Panc1 (cell line): ENCODE results near the gene SLC6A7. TPM values are rescaled to one million over a fixed set of nuclear protein-coding genes. Genes with fewer than 3 reads are reported as not detected.

Experiments
- ATAC-seq: fragments of 200-7000 bp; cut with Tn5 transposase; 2 replicates; pipeline ENCODE4 v1.9.1; 2020; ENCODE audit warnings: mild to moderate bottlenecking, moderate library complexity
- BruUV-seq: library from RNA; stranded (reverse); fragments of 400-500 nt; replicated peaks from 2 replicates; lab custom pipeline; 2021; lab: Mats Ljungman, UMichigan
- CTCF ChIA-PET: fragments of 300-600 bp; sonication (Branson Sonifier 250); formaldehyde crosslinking; loops from one replicate; lab custom pipeline; 2022; ENCODE audit warnings: antibody characterized with exemption; lab: Charles Lee
- POLR2A ChIA-PET: fragments of 300-600 bp; sonication (Branson Sonifier 250); formaldehyde crosslinking; loops from one replicate; lab custom pipeline; 2022; ENCODE audit warnings: antibody characterized with exemption; lab: Charles Lee
- DNase-seq: peaks from one replicate; pipeline ENCODE4 v3.0.0-alpha.2; 2010; ENCODE audit warnings: low read depth, low spot score
- H3K27ac ChIP-seq: 2 replicates; pipeline ENCODE4 v1.5.1; 2011; ENCODE audit warnings: mild to moderate bottlenecking, low read length, inconsistent platforms
- H3K27me3 ChIP-seq: fragments of 200-500 bp; sonication (Bioruptor generic); 2 replicates; pipeline ENCODE4 v1.6.0; 2014; ENCODE audit warnings: low read length, inconsistent platforms; ENCODE audit not compliant: control insufficient read depth, insufficient read depth
- H3K36me3 ChIP-seq: fragments of 200-500 bp; sonication (Bioruptor generic); 2 replicates; pipeline ENCODE4 v1.5.1; 2014; ENCODE audit warnings: inconsistent platforms, mild to moderate bottlenecking, low read length, moderate library complexity; ENCODE audit not compliant: control insufficient read depth, insufficient read depth
- H3K4me1 ChIP-seq: 2 replicates; pipeline ENCODE4 v1.5.1; 2011; ENCODE audit warnings: inconsistent platforms, mild to moderate bottlenecking, low read length, moderate library complexity; ENCODE audit not compliant: control insufficient read depth, insufficient read depth
- H3K4me3 ChIP-seq, 2 experiments: 2 replicates each; pipeline ENCODE4 v1.5.1; 2011 to 2012; ENCODE audit warnings: low read depth in 2 of 2, low read length in 2 of 2, mild to moderate bottlenecking in 2 of 2, inconsistent platforms in 1 of 2, moderate library complexity in 1 of 2
- H3K9me3 ChIP-seq: fragments of 200-500 bp; sonication (Bioruptor generic); 2 replicates; pipeline ENCODE4 v1.5.1; 2014; ENCODE audit warnings: low read depth, mild to moderate bottlenecking, inconsistent platforms, low read length, moderate library complexity; ENCODE audit not compliant: control insufficient read depth, insufficient read depth
- CTCF ChIP-seq: fragments of 450-650 bp; IDR thresholded peaks from 2 replicates; pipeline ENCODE4 v1.5.1; 2017; ENCODE audit warnings: mild to moderate bottlenecking
- POLR2AphosphoS5 ChIP-seq: IDR thresholded peaks from 2 replicates; pipeline ENCODE4 v1.6.1; 2012; ENCODE audit warnings: mild to moderate bottlenecking, low read depth, low read length, moderate library complexity
- REST ChIP-seq, 2 experiments: IDR thresholded peaks; 2 replicates each; pipeline ENCODE4 v1.6.1; 2011 to 2012; ENCODE audit warnings: low read depth in 2 of 2, control low read depth in 1 of 2, low read length in 1 of 2, mild to moderate bottlenecking in 1 of 2, moderate library complexity in 1 of 2; ENCODE audit not compliant: insufficient read depth in 1 of 2
- SIN3A ChIP-seq: IDR thresholded peaks from 2 replicates; pipeline ENCODE4 v1.6.1; 2012; ENCODE audit warnings: low read depth, mild to moderate bottlenecking, low read length, moderate library complexity, borderline replicate concordance; ENCODE audit not compliant: insufficient read depth
- TCF7L2 ChIP-seq: IDR thresholded peaks from 2 replicates; pipeline ENCODE4 v1.6.1; 2011; ENCODE audit warnings: mild to moderate bottlenecking, low read depth, low read length, inconsistent platforms
- in situ Hi-C: cut with HindIII; loops from 2 replicates; pipeline ENCODE4 v1.10.0; 2016; ENCODE audit warnings: low sequenced_read_pairs, low pct_unique_long_range_greater_than_20kb
- intact Hi-C: fragments of 100-400 bp; cut with micrococcal nuclease; formaldehyde crosslinking; loops from one replicate; pipeline ENCODE4 v1.10.0; 2022; ENCODE audit not compliant: unreplicated experiment
- total RNA-seq: library from RNA; stranded (reverse); gene quantifications from one replicate; pipeline ENCODE4 v1.2.1, GENCODE V29; 2021; ENCODE audit not compliant: unreplicated experiment

The SLC6A7 gene
- total RNA-seq, 1 experiment from 2014 or later: not detected

GRCh38 chr5:150153483-150153882, 36.4 kb upstream of the SLC6A7 start:
- Histone ChIP-seq H3K27ac (no peak overlapping the region), H3K36me3 (no peaks in the 10 kb centered on the region), H3K9me3 (no peaks in the 10 kb centered on the region), H3K4me1 (peaks cover 8% of the 10 kb centered on the region), H3K4me3 (no peak overlapping the region), H3K27me3 (no peaks in the 10 kb centered on the region)
- in situ Hi-C loops (no loop called here), intact Hi-C loops (no loop called here)
- ChIA-PET POLR2A (no interaction called here), CTCF (no interaction called here)
- BruUV-seq: no TSS peak
- no peak for ATAC-seq
- no peak for DNase-seq
- no peak for TF ChIP-seq CTCF
- TF ChIP-seq SIN3A: no peak
- TF ChIP-seq REST (IDR thresholded peaks at IDR 0.05; ENCODE audit: insufficient read depth in 1 of 2, low read depth in 2 of 2, low read length in 1 of 2): no peak
- no peak for TF ChIP-seq POLR2AphosphoS5
- no peak for TF ChIP-seq TCF7L2

- H3K4me1 ChIP-seq: peaks cover 8% of the 10 kb centered on the region
- in situ Hi-C loops: no loop called here
- no peak overlapping the region for H3K27ac ChIP-seq
- no peaks in the 10 kb centered on the region for H3K36me3 ChIP-seq
- intact Hi-C loops: no loop called here
- no peak for DNase-seq
- ChIA-PET POLR2A (no interaction called here), CTCF (no interaction called here)
- H3K9me3 ChIP-seq: no peaks in the 10 kb centered on the region
- H3K27me3 ChIP-seq: no peaks in the 10 kb centered on the region
- no TSS peak for BruUV-seq
- peak; percentile 14; the same call in 1 of the 2 replicates for ATAC-seq
- H3K4me3 ChIP-seq: peak overlapping the region in 1 of 2 experiments; percentile 37; a peak in 1 of 4 replicates
- TF ChIP-seq TCF7L2: no peak
- TF ChIP-seq REST (IDR thresholded peaks at IDR 0.05; ENCODE audit: insufficient read depth in 1 of 2, low read depth in 2 of 2, low read length in 1 of 2): no peak
- TF ChIP-seq SIN3A: no peak
- TF ChIP-seq CTCF: no peak
- TF ChIP-seq POLR2AphosphoS5: no peak
Measured at GRCh38 chr5:150153957-150154617, 35.8 kb upstream of the SLC6A7 start.
